Measurements from ENCODE around the gene MAP2K1. TPM values are rescaled to one million over a fixed set of nuclear protein-coding genes. Genes with fewer than 3 reads are reported as not detected.
"Not testable (repeated sequence)": the region's sequence is repeated elsewhere in the genome, so short reads cannot be mapped to it uniquely, and the experiment has no call there.

Gene MAP2K1
- total RNA-seq, 1 donor from 2014 or later: 41.4 TPM

DNA sequence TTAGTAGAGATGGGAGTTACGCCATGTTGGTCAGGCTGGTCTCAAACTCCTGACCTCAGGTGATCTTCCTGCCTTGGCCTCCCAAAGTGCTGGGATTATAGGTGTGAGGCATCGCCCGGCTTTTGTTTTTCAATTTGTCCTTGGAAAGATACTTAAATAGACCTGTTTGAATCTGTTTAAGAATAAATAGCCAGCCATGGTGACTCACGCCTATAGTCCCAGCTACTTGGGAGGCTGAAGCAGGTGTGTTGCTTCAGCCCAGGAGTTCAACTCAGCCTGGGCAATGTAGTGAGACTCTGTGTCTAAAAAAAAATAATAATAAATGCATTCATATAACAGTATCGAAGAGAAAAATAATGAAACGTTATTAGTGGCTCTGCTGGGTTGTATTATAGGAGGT lies 93.6 kb downstream of the MAP2K1 start:
- no peak for DNase-seq

- no peak for DNase-seq
Observed at GRCh38 chr15:66481107-66481856, 94.6 kb downstream of the MAP2K1 start.

DNA sequence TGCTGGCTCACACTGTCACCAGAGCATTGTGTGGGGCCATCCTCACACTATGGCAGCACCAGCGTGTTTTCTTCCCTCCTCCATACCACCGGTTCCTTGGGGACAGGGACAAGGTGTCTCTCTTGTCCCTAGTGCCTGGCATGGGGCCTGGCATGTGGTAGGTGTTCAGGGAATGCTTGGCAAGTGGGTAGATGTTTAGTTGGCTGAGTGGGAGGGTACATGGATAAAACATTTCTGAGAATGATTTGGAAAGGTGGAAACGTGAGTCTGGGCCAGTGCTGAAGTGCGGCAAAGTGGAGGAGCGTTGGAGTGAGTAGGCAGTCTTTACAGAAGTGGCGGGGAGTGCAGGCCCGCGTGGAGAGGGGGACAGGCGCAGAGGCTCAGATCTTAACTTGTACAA lies 95.8 kb downstream of the MAP2K1 start:
- DNase-seq: no peak

DNA sequence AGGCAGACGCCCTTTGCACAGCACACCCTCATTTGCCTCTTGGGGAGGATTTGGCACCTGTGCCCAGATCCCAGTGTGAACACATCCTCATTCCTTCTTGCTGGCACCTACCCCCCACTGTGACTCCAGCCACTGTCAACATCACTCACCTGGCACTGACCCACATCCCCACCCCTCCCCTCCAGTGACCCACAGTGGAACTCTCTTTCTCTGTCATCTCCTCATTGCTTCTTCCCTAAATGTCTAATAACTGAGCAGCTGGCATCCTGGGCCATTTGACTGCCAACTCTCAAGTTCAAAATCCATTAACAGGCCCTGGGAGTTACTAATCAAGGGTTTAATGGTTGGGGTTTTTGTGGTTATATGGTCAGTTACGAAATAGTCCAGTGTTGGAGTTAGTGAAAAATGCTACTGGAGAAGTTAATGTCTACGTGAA lies 96.4 kb downstream of the MAP2K1 start:
- DNase-seq: no peak

DNA sequence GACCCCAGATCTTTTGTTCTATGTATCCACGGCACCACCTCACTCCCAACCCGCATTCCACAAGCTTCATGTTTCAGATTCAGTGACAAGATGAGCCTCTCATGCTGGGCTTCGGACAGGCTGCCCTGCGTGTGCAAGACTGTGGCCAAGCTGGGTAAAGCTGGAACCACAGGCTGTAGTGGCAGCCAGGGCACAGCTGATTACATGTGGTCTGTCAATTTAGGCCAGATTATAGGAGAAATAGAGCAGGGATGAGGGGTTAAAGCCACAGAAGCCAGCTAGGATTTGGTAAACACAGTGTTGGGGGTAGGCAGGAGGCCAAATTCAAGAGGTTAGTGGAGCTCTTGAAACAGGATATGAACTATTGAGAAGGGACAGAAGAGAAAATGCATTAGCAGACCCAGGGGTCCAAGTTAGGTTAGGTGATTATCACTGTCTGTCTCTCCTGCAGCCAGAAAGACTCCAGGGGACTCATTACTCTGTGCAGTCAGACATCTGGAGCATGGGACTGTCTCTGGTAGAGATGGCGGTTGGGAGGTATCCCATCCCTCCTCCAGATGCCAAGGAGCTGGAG lies 97.9 kb downstream of the MAP2K1 start:
- DNase-seq: no peak

DNA sequence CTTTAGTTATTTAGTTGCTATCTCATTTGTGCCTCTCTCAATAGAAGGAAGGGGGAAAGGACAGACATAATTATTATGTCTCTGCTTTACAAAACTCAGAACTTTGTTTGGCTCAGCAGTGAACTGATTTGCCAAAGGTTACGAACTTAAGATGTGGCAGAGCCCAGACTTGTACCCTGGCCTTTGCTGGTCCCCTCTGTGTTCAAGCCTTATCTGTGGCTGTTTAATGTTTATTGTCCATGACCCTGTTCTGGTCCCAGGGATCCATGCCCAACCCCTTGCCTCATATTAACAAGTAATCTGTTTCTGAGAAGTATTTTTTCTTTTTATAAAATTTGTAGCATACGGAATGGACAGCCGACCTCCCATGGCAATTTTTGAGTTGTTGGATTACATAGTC lies 100.2 kb downstream of the MAP2K1 start:
- DNase-seq: no peak

- no peak for DNase-seq
Observed at GRCh38 chr15:66488525-66488924, 101.8 kb downstream of the MAP2K1 start.

DNA sequence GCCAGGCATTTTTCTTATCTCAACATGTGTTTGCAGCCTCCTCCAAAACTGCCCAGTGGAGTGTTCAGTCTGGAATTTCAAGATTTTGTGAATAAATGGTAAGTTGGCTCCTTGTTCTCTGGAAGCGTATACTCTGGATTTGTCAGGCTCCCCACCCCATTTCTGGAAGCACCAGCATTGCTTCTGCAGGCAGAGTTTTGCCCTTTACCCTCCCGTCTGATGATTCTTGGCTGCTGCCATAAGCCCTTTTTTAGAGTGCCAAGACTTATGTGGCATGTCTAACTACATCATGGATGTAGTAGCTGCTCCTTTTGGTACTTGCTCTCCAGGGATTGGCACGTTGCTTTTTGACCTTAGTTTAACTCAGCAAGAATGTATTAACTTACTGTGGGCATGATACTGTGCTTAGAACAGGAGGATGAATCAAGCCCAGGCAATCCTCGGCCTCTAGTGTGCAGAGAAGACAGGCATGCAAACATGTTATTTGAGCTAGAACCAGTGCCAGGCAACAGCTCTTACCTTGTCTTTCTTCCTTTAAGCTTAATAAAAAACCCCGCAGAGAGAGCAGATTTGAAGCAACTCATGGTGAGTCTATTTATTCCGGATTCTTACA lies 102.6 kb downstream of the MAP2K1 start:
- no peak for DNase-seq

GRCh38 chr15:66491846-66492245 lies 105.1 kb downstream of the MAP2K1 start:
- DNase-seq: no peak

GRCh38 chr15:66494262-66494661 lies 107.5 kb downstream of the MAP2K1 start:
- no peak for DNase-seq

DNA sequence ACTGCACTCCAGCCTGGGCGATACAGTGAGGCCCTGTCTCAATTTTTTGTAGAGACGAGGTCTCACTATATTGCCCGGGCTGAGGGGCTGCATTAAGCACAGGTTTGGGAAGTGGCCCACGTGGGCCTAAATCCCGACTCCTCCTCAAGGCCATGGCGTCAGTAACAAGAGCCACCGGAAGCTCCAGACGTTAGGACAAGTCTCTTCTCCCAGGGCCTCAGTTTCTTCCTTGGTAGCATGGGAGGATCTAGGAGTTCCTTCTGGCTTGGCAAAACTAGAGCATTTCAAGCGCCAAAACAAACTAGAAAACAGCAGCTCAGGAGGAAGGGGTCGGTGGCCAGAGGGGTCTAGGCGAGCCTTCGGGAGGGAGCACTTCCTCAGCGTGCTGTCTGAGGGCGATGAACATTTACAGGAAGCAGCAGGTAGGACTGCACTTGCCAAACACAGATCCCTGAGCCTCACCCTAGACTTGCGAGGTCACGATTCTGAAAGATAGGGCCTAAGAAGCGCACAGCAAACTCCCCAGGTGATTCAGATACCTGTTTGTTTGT lies 110.3 kb downstream of the MAP2K1 start:
- peak; percentile 12 for DNase-seq

- peak; percentile 97 for DNase-seq
Observed at GRCh38 chr15:66497502-66498455, 111.1 kb downstream of the MAP2K1 start, which contains the start of gene SNAPC5. TSS of gene SNAPC5 (minus strand) at chr15:66497762. CDS start at chr15:66497731, 31 bp downstream.

GRCh38 chr15:66498501-66499386 lies 112.0 kb downstream of the MAP2K1 start:
- peak; percentile 70 for DNase-seq

DNA sequence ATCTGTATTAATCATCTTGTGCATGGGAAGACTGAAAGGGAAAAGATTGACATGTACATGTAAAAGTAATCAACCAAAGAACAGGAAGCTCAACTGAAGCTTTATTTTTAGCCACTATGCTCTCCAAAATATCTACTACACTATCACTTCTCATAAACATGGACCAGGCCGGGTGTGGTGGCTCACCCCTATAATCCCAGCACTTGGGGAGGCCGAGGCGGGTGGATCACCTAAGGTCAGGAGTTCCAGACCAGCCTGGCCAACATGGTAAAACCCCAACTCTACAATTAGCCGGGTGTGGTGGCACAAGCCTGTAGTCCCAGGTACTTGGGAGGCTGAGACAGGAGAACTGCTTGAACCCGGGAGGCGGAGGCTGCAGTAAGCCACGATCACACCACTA lies 113.6 kb downstream of the MAP2K1 start:
- not testable (repeated sequence) for DNase-seq

DNA sequence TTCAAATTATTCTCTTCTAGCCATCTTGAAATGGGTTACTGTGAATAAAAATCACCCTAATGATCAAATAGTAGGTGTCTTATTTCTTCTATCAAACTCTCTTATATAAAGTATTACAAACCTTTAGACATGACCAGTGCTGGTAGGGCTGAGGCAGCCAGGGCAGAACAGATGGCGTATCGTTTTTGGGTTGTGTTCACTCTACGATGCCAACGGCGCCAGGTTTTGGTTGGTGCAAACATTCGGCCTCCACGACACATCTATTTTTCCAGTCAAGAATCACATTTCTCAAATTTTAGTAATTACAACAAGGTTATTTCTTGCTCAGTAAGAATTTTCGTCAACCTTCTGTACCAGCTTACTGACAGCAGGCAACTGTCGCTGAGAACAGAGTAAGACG lies 115.8 kb downstream of the MAP2K1 start:
- no peak for DNase-seq

DNA sequence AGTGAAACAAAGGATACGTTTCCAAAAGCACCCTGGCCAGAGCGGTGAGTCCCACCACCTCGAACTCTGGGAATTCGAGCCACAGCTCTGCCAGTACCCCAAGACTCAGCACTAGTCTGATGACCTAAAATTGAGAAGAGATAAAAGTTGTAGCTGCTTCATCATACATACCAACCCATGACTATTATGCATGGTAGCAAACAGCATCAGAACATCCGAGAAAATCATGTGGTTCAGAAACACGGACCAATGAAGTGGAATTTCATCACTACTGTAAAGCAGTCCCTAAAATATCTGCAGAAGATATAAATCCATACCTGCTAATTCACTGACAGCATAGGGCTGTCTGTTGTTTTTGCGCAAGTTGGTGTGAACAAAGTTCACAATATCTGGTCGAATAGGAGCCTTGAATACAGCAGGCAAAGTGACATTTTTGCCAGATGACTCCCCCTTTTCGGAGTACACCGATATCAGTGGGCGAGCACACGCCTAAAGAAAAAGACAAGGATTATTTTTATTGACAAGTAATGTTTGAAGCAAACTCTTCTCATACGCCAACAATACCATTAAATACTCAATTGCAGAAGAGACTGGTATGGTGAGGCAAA lies 116.4 kb downstream of the MAP2K1 start:
- not testable (repeated sequence) for DNase-seq

GRCh38 chr15:66503780-66504562 lies 117.3 kb downstream of the MAP2K1 start:
- DNase-seq: peak; percentile 13

- DNase-seq: peak; percentile 87
Observed at GRCh38 chr15:66504563-66505429, 118.1 kb downstream of the MAP2K1 start, which contains the start of the genes RPL4 and ZWILCH. TSS of gene RPL4 (minus strand) at chr15:66504855. CDS start at chr15:66504790, 65 bp downstream. TSS of gene ZWILCH (plus strand) at chr15:66505326. CDS start at chr15:66505339, 13 bp downstream.

DNA sequence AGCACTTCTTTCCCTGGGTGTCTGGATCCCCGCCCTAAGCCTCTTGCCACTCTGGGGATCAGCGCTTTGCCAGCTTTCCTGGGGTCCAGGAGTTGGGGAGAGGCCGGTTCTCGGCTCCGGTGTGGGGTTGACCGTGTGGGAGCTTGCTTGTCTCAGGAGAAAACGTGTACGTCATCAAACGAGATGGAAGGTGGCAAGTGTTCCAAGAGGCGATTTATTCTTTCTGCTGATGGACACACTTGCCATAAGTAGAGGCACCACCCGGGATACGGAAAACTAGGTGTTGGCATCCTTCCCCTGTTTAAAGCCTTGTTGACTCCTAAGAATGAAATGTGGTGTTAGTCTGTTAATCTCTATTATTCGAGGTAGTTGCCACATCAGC lies 118.7 kb downstream of the MAP2K1 start:
- peak; percentile 67 for DNase-seq
